Endothelial cell of umbilical vein (primary cell): ENCODE data around the gene BUB1. TPM values are rescaled to one million over a fixed set of nuclear protein-coding genes. Genes with fewer than 3 reads are reported as not detected.

Source experiments
- BruUV-seq: library from RNA; stranded (reverse); fragments of 400-500 nt; replicated peaks from 2 replicates; lab custom pipeline; 2021; lab: Mats Ljungman, UMichigan
- CTCF ChIA-PET: fragments of 300-600, 350-600 bp; sonication (Branson Sonifier 250); formaldehyde crosslinking; loops from one replicate; lab custom pipeline; 2021; ENCODE audit warnings: antibody characterized with exemption, inconsistent platforms; lab: Charles Lee
- POLR2A ChIA-PET: fragments of 300-600, 350-600 bp; sonication (Branson Sonifier 250); formaldehyde crosslinking; loops from one replicate; lab custom pipeline; 2021; ENCODE audit warnings: antibody characterized with exemption, inconsistent platforms; lab: Charles Lee
- DNase-seq: peaks from one replicate; pipeline ENCODE4 v3.0.0-alpha.2; 2011; ENCODE audit warnings: low read depth, low spot score
- FAIRE-seq: peaks from 2 replicates; lab custom pipeline; 2011; peaks lifted over from hg19 to GRCh38; lab: Jason Lieb, UNC
- H2AFZ ChIP-seq: 2 replicates; pipeline ENCODE4 v1.6.0; 2012; ENCODE audit warnings: low read depth, low read length, control low read depth, inconsistent platforms
- H3K27ac ChIP-seq: 2 replicates; pipeline ENCODE4 v1.5.1; 2011; ENCODE audit warnings: low read depth, mild to moderate bottlenecking, control low read depth, low read length, moderate library complexity; ENCODE audit not compliant: insufficient read depth
- H3K27me3 ChIP-seq, 2 experiments: 2 replicates each; pipeline versions ENCODE4 v1.6.0 to v1.6.1; 2011; ENCODE audit warnings: low read length in 2 of 2, mixed read lengths in 1 of 2; ENCODE audit not compliant: control insufficient read depth in 2 of 2, insufficient read depth in 2 of 2
- H3K36me3 ChIP-seq, 2 experiments: 2 replicates in 1 of 2; 3 replicates in 1 of 2; pipeline ENCODE4 v1.5.1; 2011; ENCODE audit warnings: low read length in 2 of 2, mild to moderate bottlenecking in 1 of 2, moderate library complexity in 1 of 2; ENCODE audit not compliant: control insufficient read depth in 2 of 2, insufficient read depth in 2 of 2; ENCODE audit errors: extremely low read depth in 1 of 2
- H3K4me1 ChIP-seq: 3 replicates; pipeline ENCODE4 v1.5.1; 2011; ENCODE audit warnings: mild to moderate bottlenecking, low read length; ENCODE audit not compliant: control insufficient read depth, insufficient read depth; ENCODE audit errors: extremely low read depth
- H3K4me2 ChIP-seq: 2 replicates; pipeline ENCODE4 v1.6.1; 2011; ENCODE audit warnings: low read length, control low read depth, mixed read lengths; ENCODE audit not compliant: insufficient read depth
- H3K4me3 ChIP-seq, 3 experiments: fragments of 200-600 bp in 1 of 3; sonication (generic), shearing (Covaris generic) in 1 of 3; replicated peaks in 1 of 3; 2 replicates each; pipeline ENCODE4 v1.5.1; 2011 to 2016; ENCODE audit warnings: control low read depth in 3 of 3, low read length in 3 of 3, mild to moderate bottlenecking in 2 of 3, inconsistent platforms in 1 of 3, low read depth in 1 of 3, moderate library complexity in 1 of 3; ENCODE audit not compliant: insufficient read depth in 1 of 3
- H3K79me2 ChIP-seq: 2 replicates; pipeline ENCODE4 v1.6.0; 2012; ENCODE audit warnings: low read length, inconsistent platforms; ENCODE audit not compliant: control insufficient read depth, insufficient read depth
- H3K9ac ChIP-seq: replicated peaks from 2 replicates; pipeline ENCODE3; 2011; ENCODE audit warnings: low read length, control low read depth; ENCODE audit not compliant: insufficient read depth; ENCODE audit errors: extremely low read depth
- H3K9me1 ChIP-seq: replicated peaks from 3 replicates; pipeline ENCODE4 v1.6.0; 2011; ENCODE audit warnings: mild to moderate bottlenecking, low read length; ENCODE audit not compliant: control insufficient read depth, insufficient read depth; ENCODE audit errors: extremely low read depth
- H3K9me3 ChIP-seq: replicated peaks from 2 replicates; pipeline ENCODE4 v1.5.1; 2012; ENCODE audit warnings: low read length, inconsistent platforms; ENCODE audit not compliant: control insufficient read depth, insufficient read depth
- H4K20me1 ChIP-seq: replicated peaks from 2 replicates; pipeline ENCODE3; 2011; ENCODE audit warnings: mild to moderate bottlenecking, low read length; ENCODE audit not compliant: control insufficient read depth, insufficient read depth; ENCODE audit errors: extremely low read depth
- CTCF ChIP-seq, 2 donors: IDR thresholded peaks; 1 replicate in 1 of 2; 2 replicates in 1 of 2; pipeline ENCODE4 v1.5.1; 2011; ENCODE audit warnings: low read length in 2 of 2, mild to moderate bottlenecking in 2 of 2, moderate library complexity in 2 of 2, control low read depth in 1 of 2, inconsistent platforms in 1 of 2, low read depth in 1 of 2; ENCODE audit not compliant: insufficient read depth in 1 of 2; ENCODE audit errors: extremely low read depth in 1 of 2
- EZH2 ChIP-seq: IDR thresholded peaks from 2 replicates; pipeline ENCODE4 v1.6.1; 2012; ENCODE audit warnings: borderline replicate concordance, low read depth, mild to moderate bottlenecking, moderate library complexity, low read length, inconsistent platforms; ENCODE audit not compliant: severe bottlenecking
- FOS ChIP-seq: IDR thresholded peaks from 2 replicates; pipeline ENCODE4 v1.6.1; 2011; ENCODE audit warnings: mild to moderate bottlenecking, low read length, moderate library complexity, borderline replicate concordance; ENCODE audit not compliant: insufficient read depth
- GATA2 ChIP-seq: IDR thresholded peaks from 2 replicates; pipeline ENCODE4 v1.7.0; 2011; ENCODE audit warnings: low read depth, mild to moderate bottlenecking, moderate library complexity, mixed read lengths, low read length; ENCODE audit not compliant: insufficient read length, insufficient read depth
- JUN ChIP-seq: IDR thresholded peaks from 2 replicates; pipeline ENCODE4 v1.6.1; 2011; ENCODE audit warnings: borderline replicate concordance, low read depth; ENCODE audit not compliant: insufficient read length, insufficient read depth
- MAX ChIP-seq: IDR thresholded peaks from 2 replicates; pipeline ENCODE4 v1.6.1; 2011; ENCODE audit not compliant: insufficient read depth, insufficient read length
- MYC ChIP-seq: IDR thresholded peaks from one replicate; pipeline ENCODE4 v1.6.1; 2011; ENCODE audit warnings: mild to moderate bottlenecking, low read depth, low read length
- POLR2A ChIP-seq: IDR thresholded peaks from 2 replicates; pipeline ENCODE4 v1.6.1; 2012; ENCODE audit warnings: low read depth, mild to moderate bottlenecking, control low read depth, low read length
- POLR2AphosphoS5 ChIP-seq: IDR thresholded peaks from 2 replicates; pipeline ENCODE4 v1.6.1; 2012; ENCODE audit warnings: low read depth, mild to moderate bottlenecking, control low read depth, low read length, moderate library complexity; ENCODE audit not compliant: insufficient read depth
- dilution Hi-C: fragments of 300-500 bp; cut with MboI; formaldehyde crosslinking; loops from one replicate; pipeline ENCODE4 v1.15.0; 2019; ENCODE audit warnings: low sequenced_read_pairs; ENCODE audit not compliant: extremely low pct_ligation_motif_present
- intact Hi-C: fragments of 100-400 bp; cut with micrococcal nuclease; formaldehyde crosslinking; loops from one replicate; pipeline ENCODE4 v1.10.0; 2022
- polyA plus RNA-seq, 4 experiments: library from polyadenylated mRNA; depleted of rRNA in 3 of 4; stranded (reverse) in 3 of 4; unstranded in 1 of 4; fragments of >200 nt; gene quantifications; 2 replicates each; pipeline versions ENCODE4 v1.2.1 to v1.2.3, GENCODE V29; 2011 to 2012; ENCODE audit warnings: missing spikeins in 1 of 4
- total RNA-seq: library from RNA; stranded (reverse); gene quantifications from 2 replicates; pipeline ENCODE4 v1.2.3, GENCODE V29; 2021

Gene BUB1
- total and polyA plus RNA-seq, 2 donors (not counting 3 experiments of a cell fraction or from before 2014, with no cell fraction given): 16.1 to 66.4 TPM

- H3K79me2 ChIP-seq: no peaks in the 10 kb centered on the region
- BruUV-seq: no TSS peak
- TF ChIP-seq MYC: no peak
- TF ChIP-seq GATA2: no peak
- no peak for TF ChIP-seq MAX
- no peak for TF ChIP-seq FOS
- no peak for TF ChIP-seq POLR2AphosphoS5
- ChIA-PET CTCF (interaction anchor here (1.6 kb wide), 1 partner anchor 35 kb away, joined by 6 read pairs; no protein-coding TSS in a partner anchor), POLR2A (no interaction called here)
- H3K9me1 ChIP-seq: no peaks in the 10 kb centered on the region
- H3K4me1 ChIP-seq: no peaks in the 10 kb centered on the region
- H3K9ac ChIP-seq: no peak overlapping the region
- DNase-seq (no peak), FAIRE-seq (no peak)
- dilution Hi-C loops (no loop called here), intact Hi-C loops (no loop called here)
- H3K27me3 ChIP-seq: peaks cover 18 to 40% of the 10 kb centered on the region in 2 experiments
- no peaks in the 10 kb centered on the region for H3K36me3 ChIP-seq
- H3K4me3 ChIP-seq: no peak overlapping the region
- H3K27ac ChIP-seq: no peak overlapping the region
- H2AFZ ChIP-seq: no peak overlapping the region
- no peaks in the 10 kb centered on the region for H4K20me1 ChIP-seq
- no peak overlapping the region for H3K4me2 ChIP-seq
- H3K9me3 ChIP-seq: no peaks in the 10 kb centered on the region
These were observed 42.7 kb upstream of the BUB1 start for GRCh38 chr2:110720547-110720946.

- Histone ChIP-seq H2AFZ (no peak overlapping the region), H3K79me2 (no peaks in the 10 kb centered on the region), H3K4me2 (no peak overlapping the region), H3K4me3 (no peak overlapping the region), H3K9me3 (no peaks in the 10 kb centered on the region), H3K9me1 (no peaks in the 10 kb centered on the region), H3K36me3 (no peaks in the 10 kb centered on the region), H4K20me1 (no peaks in the 10 kb centered on the region), H3K27me3 (peaks cover 21 to 54% of the 10 kb centered on the region in 2 experiments), H3K9ac (no peak overlapping the region), H3K27ac (no peak overlapping the region), H3K4me1 (no peaks in the 10 kb centered on the region)
- TF ChIP-seq MAX: no peak
- TF ChIP-seq POLR2A: no peak
- no peak for TF ChIP-seq MYC
- no peak for TF ChIP-seq FOS
- TF ChIP-seq POLR2AphosphoS5: no peak
- TF ChIP-seq EZH2: no peak
- no peak for TF ChIP-seq JUN
- TF ChIP-seq CTCF (IDR thresholded peaks at IDR 0.05; ENCODE audit: extremely low read depth in 1 of 2, insufficient read depth in 1 of 2, low read depth in 1 of 2, low read length in 2 of 2): no peak
- TF ChIP-seq GATA2: no peak
- ChIA-PET POLR2A (no interaction called here), CTCF (interaction anchor here (0.8 to 1.6 kb wide), 2 partner anchors 36 to 377 kb away, joined by 3 to 6 read pairs; no protein-coding TSS in a partner anchor)
- FAIRE-seq (no peak), DNase-seq (no peak)
- intact Hi-C loops: no loop called here
- dilution Hi-C loops: no loop called here
- BruUV-seq: no TSS peak
These were observed 41.1 kb upstream of the BUB1 start for GRCh38 chr2:110718990-110719389.
